Pancreas (tissue), 10 donors: ENCODE measurements around the gene ADARB1. TPM values are rescaled to one million over a fixed set of nuclear protein-coding genes. Genes with fewer than 3 reads are reported as not detected.

Experiments
- ATAC-seq, 4 donors: fragments of 200-7000 bp; cut with Tn5 transposase; one replicate each; pipeline versions ENCODE4 v1.8.0 to v1.9.1; 2020; ENCODE audit warnings: mild to moderate bottlenecking in 4 of 4, moderate library complexity in 4 of 4
- DNase-seq, 6 donors: peaks; one replicate each; pipeline ENCODE4 v3.0.0-alpha.2; 2020
- FAIRE-seq: peaks from 2 replicates; lab custom pipeline; 2012; peaks lifted over from hg19 to GRCh38; lab: Jason Lieb, UNC
- H3K27ac ChIP-seq, 4 donors: fragments of 200-600 bp; sonication (generic); 1 replicate in 3 of 4; 2 replicates in 1 of 4; pipeline versions ENCODE4 v1.5.0 to v1.8.0; 2020
- H3K27me3 ChIP-seq, 4 donors: fragments of 200-600 bp; one replicate each; pipeline ENCODE4 v1.8.0; 2021
- H3K36me3 ChIP-seq, 3 donors: fragments of 200-600 bp; sonication (generic) in 1 of 3; one replicate each; pipeline versions ENCODE4 v1.5.0 to v1.8.0; 2020 to 2021
- H3K4me1 ChIP-seq, 3 donors: fragments of 200-600 bp; one replicate each; pipeline ENCODE4 v1.8.0; 2021
- H3K4me3 ChIP-seq, 4 donors: fragments of 200-600 bp; sonication (generic) in 2 of 4; one replicate each; pipeline versions ENCODE4 v1.5.0 to v1.8.0; 2020 to 2021
- H3K9me3 ChIP-seq, 4 donors: fragments of 200-600 bp; one replicate each; pipeline ENCODE4 v1.8.0; 2021
- CTCF ChIP-seq, 4 donors: fragments of 200-600 bp; sonication (generic) in 3 of 4; IDR thresholded peaks; one replicate each; pipeline versions ENCODE4 v1.5.0 to v1.8.0; 2021; ENCODE audit warnings: antibody characterized with exemption in 4 of 4
- WGBS, 2 donors: extraction: QIAGEN DNeasy Blood & Tissue Kit; methylation state at CpG; one replicate each; pipeline ENCODE4 v1.1.7; 2013; 5-methylcytosine and 5-hydroxymethylcytosine counted together
- intact Hi-C, 3 donors: fragments of 100-400 bp; cut with DNase I; formaldehyde crosslinking; loops; one replicate each; pipeline versions ENCODE4 v1.11.1 to v1.14.2; 2022
- polyA plus RNA-seq, 2 donors: library from polyadenylated mRNA; stranded (reverse); fragments of 200-250 nt; gene quantifications; one replicate each; pipeline ENCODE4 v1.2.3, GENCODE V29; 2013
- total RNA-seq, 6 donors: library from RNA; stranded (reverse); fragmentation: NEBNext Ultra II Directional in 4 of 6; extraction: Animal tissue kit (Norgen Biotek cat#: 25700) in 4 of 6; gene quantifications; one replicate each; pipeline versions ENCODE4 v1.2.1 to v1.2.4, GENCODE V29; 2021 to 2023
- donor health status: healthy with polysubstance abuse.
- donor health status: DM: no; HTN: no; CAD: no; lungs with moderate emphysema.
- donor health status: DM: no; HTN: no; CAD: no.
- donor health status: control.
- donor health status: control.
- donor health status: Bipolar disorder and iron deficiency.
- donor health status: DM: yes; HTN: yes; CAD: no.
- donor health status: DM: no; HTN: no; CAD: no.
- donor health status: DM: no; HTN: no; CAD: no.
- donor health status: DM: yes; HTN: yes; CAD: no.

The ADARB1 gene
- total and polyA plus RNA-seq, 8 donors, result 5.4 to 10.1 (median 6.3) TPM

DNA sequence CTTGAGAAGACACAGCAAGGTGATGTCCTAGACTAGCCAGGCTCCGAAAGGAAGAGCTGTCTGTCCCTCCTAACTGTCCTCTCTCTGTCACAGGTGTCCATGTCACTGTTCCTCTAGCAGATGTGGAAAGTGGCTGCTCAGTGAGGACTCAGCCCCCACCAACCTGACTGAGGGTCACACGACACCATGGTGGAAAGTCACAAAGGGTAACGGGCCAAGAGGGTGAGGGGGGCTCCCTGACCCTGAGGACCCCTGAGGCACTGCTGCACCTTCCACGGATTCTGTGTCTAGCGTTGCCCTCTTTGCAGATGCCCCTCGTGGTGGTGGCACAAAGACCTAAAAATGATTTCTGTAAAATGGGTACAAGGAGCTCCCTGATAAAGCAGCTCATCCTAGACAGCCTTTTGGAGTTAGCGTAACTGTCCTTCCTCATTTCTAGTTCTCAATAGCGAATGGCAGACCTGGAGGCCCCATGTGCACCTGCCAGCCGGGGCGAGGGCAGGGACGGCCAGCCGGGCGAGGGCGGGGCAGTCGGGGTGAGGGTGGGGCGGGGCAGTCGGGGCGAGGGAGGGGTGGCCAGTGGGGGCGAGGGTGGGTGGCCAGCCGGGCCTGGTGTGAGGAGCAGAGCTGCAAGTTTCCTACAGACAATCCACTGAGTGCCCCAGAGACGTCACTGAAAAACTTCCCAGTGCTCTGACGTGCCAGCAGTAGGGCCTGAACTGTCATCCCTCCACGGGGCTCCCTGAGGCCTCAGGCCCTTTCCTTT lies 189.9 kb downstream of the ADARB1 start:
- DNase-seq (peak in 2 of 6 donors; percentile 2 to 26), ATAC-seq (no peak), FAIRE-seq (no peak)
- WGBS, 2 donors, result 92 to 93% methylated on average over 23 of the region's 23 CpGs
- Histone ChIP-seq H3K36me3 (peaks cover 0 to 39% (median 17%) of the 10 kb centered on the region in 3 donors), H3K9me3 (no peaks in the 10 kb centered on the region), H3K4me3 (no peak overlapping the region), H3K27ac (no peak overlapping the region), H3K4me1 (no peaks in the 10 kb centered on the region), H3K27me3 (no peaks in the 10 kb centered on the region)
- TF ChIP-seq CTCF (IDR thresholded peaks at IDR 0.05), result no peak
- intact Hi-C loops, result no loop called here

DNA sequence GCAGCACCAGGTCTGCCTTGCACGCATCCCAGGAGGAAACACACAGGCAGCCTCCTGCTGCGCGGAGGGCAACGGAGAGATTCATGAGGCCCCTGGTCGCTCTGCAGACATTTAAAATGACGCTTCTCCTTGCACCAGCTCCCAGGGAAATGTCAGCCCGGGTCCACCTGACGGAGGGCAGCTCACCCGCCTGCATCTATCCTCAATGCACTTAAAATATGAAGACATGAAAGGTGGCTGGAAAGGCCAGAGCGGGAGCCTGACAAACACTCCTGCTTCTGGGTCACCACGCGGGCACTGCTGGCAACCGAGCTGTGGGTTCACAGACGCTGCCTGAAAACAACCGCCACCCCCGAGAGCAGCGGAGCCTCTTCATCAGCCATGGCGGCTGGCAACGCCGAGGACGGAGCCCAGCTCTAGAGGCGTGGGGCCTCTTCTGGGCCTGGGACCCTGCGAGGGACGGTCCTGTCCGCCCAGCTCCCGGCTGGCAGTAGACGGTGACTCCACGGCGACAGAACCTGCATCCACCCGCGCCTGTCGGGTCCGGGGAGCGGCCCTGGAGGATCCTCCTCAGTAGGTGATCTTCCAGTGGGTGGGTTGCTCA lies 190.6 kb downstream of the ADARB1 start:
- TF ChIP-seq CTCF (IDR thresholded peaks at IDR 0.05), result no peak

DNA sequence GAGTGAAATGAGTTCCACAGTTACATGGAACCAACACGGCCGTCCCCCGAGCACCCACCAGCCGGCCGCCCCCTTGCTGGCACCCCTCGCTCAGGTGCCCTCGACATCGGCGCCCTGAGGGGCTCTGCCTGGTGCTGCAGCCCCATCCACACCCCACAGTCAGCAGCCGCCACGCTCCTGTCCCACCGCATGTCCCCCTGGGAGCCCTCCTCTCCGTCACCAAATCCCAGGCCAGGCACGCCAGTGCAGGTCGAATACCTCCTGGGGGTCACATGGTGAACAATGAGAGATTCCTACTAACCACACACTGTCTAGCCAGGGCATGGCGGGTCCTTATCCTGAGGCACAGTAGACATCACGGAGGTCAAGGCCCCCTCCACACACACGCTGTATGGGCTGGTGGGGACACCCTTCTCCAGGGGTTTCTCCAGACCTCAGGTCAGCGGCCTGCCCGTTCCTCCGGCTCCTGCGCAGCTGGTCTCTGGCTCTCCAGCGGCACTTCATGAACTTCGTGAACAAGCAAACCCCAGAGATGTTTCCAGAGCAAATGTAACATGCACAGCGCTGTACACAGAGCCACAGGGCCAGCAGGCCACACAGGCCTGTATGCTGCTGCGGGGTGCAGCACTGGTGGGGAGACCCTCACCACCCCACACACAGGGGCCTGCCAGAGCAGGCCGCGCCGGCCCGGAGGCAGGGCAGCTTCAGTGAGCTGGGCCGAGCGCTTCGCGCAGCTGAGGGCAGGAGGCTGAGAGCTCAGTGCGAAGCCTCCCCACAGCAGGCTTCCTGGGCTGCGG lies 191.5 kb downstream of the ADARB1 start:
- intact Hi-C loops, result no loop called here
- Histone ChIP-seq H3K36me3 (peaks cover 0 to 41% (median 17%) of the 10 kb centered on the region in 3 donors), H3K9me3 (no peaks in the 10 kb centered on the region), H3K4me3 (no peak overlapping the region), H3K4me1 (no peaks in the 10 kb centered on the region), H3K27ac (no peak overlapping the region), H3K27me3 (no peaks in the 10 kb centered on the region)
- TF ChIP-seq CTCF (IDR thresholded peaks at IDR 0.05), result no peak
- FAIRE-seq (no peak), DNase-seq (peak in 3 of 6 donors; percentile 8 to 63 (median 49)), ATAC-seq (no peak)
- WGBS, 2 donors, result 95 to 96% methylated on average over 36 of the region's 36 CpGs

More for the DNA sequence above, 190.6 kb downstream of the ADARB1 start:
- intact Hi-C loops, result no loop called here
- H3K27me3 ChIP-seq, result no peaks in the 10 kb centered on the region
- peaks cover 0 to 39% (median 17%) of the 10 kb centered on the region in 3 donors for H3K36me3 ChIP-seq
- no peaks in the 10 kb centered on the region for H3K4me1 ChIP-seq
- DNase-seq (peak in 2 of 6 donors; percentile 4 to 45), ATAC-seq (no peak), FAIRE-seq (no peak)
- H3K27ac ChIP-seq, result no peak overlapping the region
- 93 to 96% methylated on average over 32 to 34 of the region's 34 CpGs for WGBS, 2 donors
- H3K4me3 ChIP-seq, result no peak overlapping the region
- no peaks in the 10 kb centered on the region for H3K9me3 ChIP-seq

DNA sequence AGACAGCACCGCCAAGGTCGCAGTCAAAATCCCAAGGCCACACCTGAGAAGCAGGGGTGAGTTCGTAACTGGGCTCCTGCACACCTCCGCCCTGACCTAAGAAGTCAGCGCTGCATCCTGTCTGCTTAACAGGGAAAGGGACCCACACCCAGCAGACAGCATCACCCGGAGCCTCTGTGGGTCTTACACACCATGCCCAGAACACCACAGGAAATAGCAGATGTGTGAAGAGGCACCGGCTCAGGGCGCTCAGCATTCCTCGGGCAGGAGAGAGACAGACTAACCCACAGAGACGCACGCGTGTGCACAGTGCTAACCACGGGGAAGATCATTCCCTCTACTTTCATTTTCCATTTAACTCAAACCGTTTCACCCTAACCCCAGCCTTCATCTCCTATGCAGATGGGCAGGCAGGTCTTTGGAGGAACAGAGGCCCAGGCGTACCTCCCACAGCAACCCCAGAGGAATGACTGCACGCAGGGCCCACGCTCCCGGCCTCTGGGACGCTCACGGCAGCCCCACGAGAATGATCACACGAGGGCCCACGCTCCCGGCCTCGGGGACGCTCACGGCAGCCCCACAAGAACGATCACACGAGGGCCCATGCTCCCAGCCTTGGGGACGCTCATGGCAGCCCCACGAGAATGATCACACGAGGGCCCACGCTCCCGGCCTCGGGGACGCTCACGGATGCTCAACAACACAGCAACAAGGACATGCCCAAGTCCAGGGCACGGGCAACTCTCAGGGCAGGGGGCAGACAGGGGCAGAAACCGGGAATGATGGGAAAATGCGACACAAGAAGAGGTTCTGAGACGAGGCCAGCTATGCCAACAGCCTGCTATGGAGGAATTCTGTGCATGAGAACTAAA lies 192.4 kb downstream of the ADARB1 start:
- no peak for TF ChIP-seq CTCF (IDR thresholded peaks at IDR 0.05)
- DNase-seq (peak in 2 of 6 donors; percentile 4 to 51), ATAC-seq (peak in 1 of 4 donors; percentile 40), FAIRE-seq (no peak)
- Histone ChIP-seq H3K4me3 (no peak overlapping the region), H3K36me3 (peaks cover 0 to 49% (median 17%) of the 10 kb centered on the region in 3 donors), H3K27me3 (no peaks in the 10 kb centered on the region), H3K4me1 (no peaks in the 10 kb centered on the region), H3K27ac (no peak overlapping the region), H3K9me3 (no peaks in the 10 kb centered on the region)
- WGBS, 2 donors, result 92 to 94% methylated on average over 41 of the region's 41 CpGs
- intact Hi-C loops, result no loop called here
